IMR-90 (cell line): ENCODE data around the gene URB1. TPM values are rescaled to one million over a fixed set of nuclear protein-coding genes. Genes with fewer than 3 reads are reported as not detected.
A peak's percentile ranks its signal among the peaks of the same experiment; 100 is the strongest.

Experiments used
- ATAC-seq: fragments of 200-7000 bp; cut with Tn5 transposase; 2 replicates; pipeline ENCODE4 v1.9.1; 2020; ENCODE audit warnings: low read depth, mild to moderate bottlenecking, moderate library complexity
- BruUV-seq: library from RNA; stranded (reverse); fragments of 400-500 nt; replicated peaks from 2 replicates; lab custom pipeline; 2021; lab: Mats Ljungman, UMichigan
- CTCF ChIA-PET: fragments of 300-600 bp; formaldehyde crosslinking; extraction: SDS; loops from one replicate; lab custom pipeline; 2021; ENCODE audit warnings: antibody characterized with exemption; lab: Yijun Ruan, JAX
- POLR2A ChIA-PET: fragments of 300-600 bp; sonication (Branson Sonifier 250); formaldehyde crosslinking; loops from one replicate; lab custom pipeline; 2022; ENCODE audit warnings: antibody characterized with exemption; ENCODE audit not compliant: unreplicated experiment; lab: Charles Lee
- DNase-seq: peaks from one replicate; pipeline ENCODE4 v3.0.0; 2013
- H2AFZ ChIP-seq: replicated peaks from 2 replicates; pipeline ENCODE3; 2013; ENCODE audit warnings: low read length, mild to moderate bottlenecking; ENCODE audit not compliant: poor library complexity
- H2AK5ac ChIP-seq: 2 replicates; pipeline ENCODE4 v1.6.1; 2013; ENCODE audit warnings: low read depth, low read length, inconsistent platforms
- H2AK9ac ChIP-seq: replicated peaks from 2 replicates; pipeline ENCODE3; 2013; ENCODE audit warnings: mild to moderate bottlenecking, low read depth, low read length, moderate library complexity; ENCODE audit not compliant: poor library complexity
- H2BK120ac ChIP-seq: 2 replicates; pipeline ENCODE4 v1.6.1; 2013; ENCODE audit warnings: low read depth, low read length, inconsistent platforms
- H2BK15ac ChIP-seq: 3 replicates; pipeline ENCODE4 v1.6.1; 2013; ENCODE audit warnings: low read depth, low read length, inconsistent platforms
- H2BK20ac ChIP-seq: 2 replicates; pipeline ENCODE4 v1.6.1; 2013; ENCODE audit warnings: low read depth, mild to moderate bottlenecking, inconsistent platforms, low read length, moderate library complexity
- H2BK5ac ChIP-seq: 2 replicates; pipeline ENCODE4 v1.6.1; 2013; ENCODE audit warnings: mild to moderate bottlenecking, low read depth, low read length, inconsistent platforms; ENCODE audit not compliant: poor library complexity, severe bottlenecking
- H3K14ac ChIP-seq: replicated peaks from 2 replicates; pipeline ENCODE4 v1.6.1; 2013; ENCODE audit warnings: low read depth, low read length, inconsistent platforms
- H3K18ac ChIP-seq: 2 replicates; pipeline ENCODE4 v1.6.1; 2013; ENCODE audit warnings: low read depth, low read length, control low read depth
- H3K23ac ChIP-seq: 2 replicates; pipeline ENCODE4 v1.6.1; 2013; ENCODE audit warnings: low read depth, low read length, inconsistent platforms
- H3K27ac ChIP-seq: 2 replicates; pipeline ENCODE4 v1.5.1; 2013; ENCODE audit warnings: mild to moderate bottlenecking, control low read depth, low read length; ENCODE audit not compliant: insufficient read depth
- H3K27me3 ChIP-seq: 2 replicates; pipeline ENCODE4 v1.6.1; 2013; ENCODE audit warnings: low read length; ENCODE audit not compliant: control insufficient read depth, insufficient read depth
- H3K36me3 ChIP-seq: 2 replicates; pipeline ENCODE4 v1.6.1; 2013; ENCODE audit warnings: low read length, mixed read lengths; ENCODE audit not compliant: control insufficient read depth, insufficient read depth
- H3K4ac ChIP-seq: 2 replicates; pipeline ENCODE4 v1.6.1; 2013; ENCODE audit warnings: low read depth, low read length, inconsistent platforms
- H3K4me1 ChIP-seq: 2 replicates; pipeline ENCODE4 v1.6.1; 2013; ENCODE audit warnings: low read length, mixed read lengths; ENCODE audit not compliant: control insufficient read depth, insufficient read depth
- H3K4me2 ChIP-seq: 2 replicates; pipeline ENCODE4 v1.6.1; 2013; ENCODE audit warnings: low read depth, mild to moderate bottlenecking, control low read depth, low read length, moderate library complexity
- H3K4me3 ChIP-seq: 2 replicates; pipeline ENCODE4 v1.5.1; 2013; ENCODE audit warnings: low read depth, mild to moderate bottlenecking, control low read depth, low read length, moderate library complexity; ENCODE audit not compliant: insufficient read depth
- H3K56ac ChIP-seq: 2 replicates; pipeline ENCODE4 v1.6.1; 2013; ENCODE audit warnings: low read length, inconsistent platforms; ENCODE audit not compliant: insufficient read depth; ENCODE audit errors: extremely low read depth
- H3K79me1 ChIP-seq, 2 experiments: 2 replicates each; pipeline ENCODE4 v1.6.1; 2013; ENCODE audit warnings: low read length in 2 of 2, inconsistent platforms in 1 of 2, low read depth in 1 of 2
- H3K9ac ChIP-seq: 2 replicates; pipeline ENCODE4 v1.6.1; 2013; ENCODE audit warnings: low read depth, low read length, control low read depth
- H3K9me1 ChIP-seq: 2 replicates; pipeline ENCODE4 v1.6.1; 2013; ENCODE audit warnings: low read length, inconsistent platforms; ENCODE audit not compliant: insufficient read depth
- H3K9me3 ChIP-seq: 2 replicates; pipeline ENCODE4 v1.6.1; 2013; ENCODE audit warnings: low read length; ENCODE audit not compliant: control insufficient read depth, insufficient read depth
- H4K20me1 ChIP-seq: 2 replicates; pipeline ENCODE4 v1.6.1; 2013; ENCODE audit warnings: low read length, inconsistent platforms; ENCODE audit not compliant: insufficient read depth
- H4K5ac ChIP-seq: 2 replicates; pipeline ENCODE4 v1.6.1; 2013; ENCODE audit warnings: mild to moderate bottlenecking, low read depth, low read length, control low read depth
- H4K8ac ChIP-seq, 2 experiments: 2 replicates each; pipeline ENCODE4 v1.6.1; 2013; ENCODE audit warnings: low read depth in 2 of 2, low read length in 2 of 2, control low read depth in 1 of 2, inconsistent platforms in 1 of 2
- H4K91ac ChIP-seq: 2 replicates; pipeline ENCODE4 v1.6.1; 2013; ENCODE audit warnings: low read depth, low read length, inconsistent platforms; ENCODE audit not compliant: insufficient read depth
- BHLHE40 ChIP-seq: fragments of 150-350 bp; IDR thresholded peaks from 2 replicates; pipeline ENCODE4 v1.6.1; 2016; ENCODE audit warnings: mild to moderate bottlenecking, low read depth, low read length
- ELK1 ChIP-seq: fragments of 150-350 bp; IDR thresholded peaks from 2 replicates; pipeline ENCODE4 v1.6.1; 2016; ENCODE audit warnings: low read depth, mild to moderate bottlenecking, low read length, moderate library complexity, borderline replicate concordance
- FOS ChIP-seq: fragments of 150-350 bp; IDR thresholded peaks from 2 replicates; pipeline ENCODE4 v1.6.1; 2016; ENCODE audit warnings: low read depth, low read length
- MAFK ChIP-seq: IDR thresholded peaks from 2 replicates; pipeline ENCODE4 v1.6.1; 2012; ENCODE audit warnings: low read depth, low read length, improper control_type of control experiment
- MXI1 ChIP-seq: IDR thresholded peaks from 2 replicates; pipeline ENCODE4 v1.6.1; 2012; ENCODE audit warnings: low read depth, mild to moderate bottlenecking, low read length, moderate library complexity, borderline replicate concordance
- NFE2L2 ChIP-seq: fragments of 150-350 bp; IDR thresholded peaks from 2 replicates; pipeline ENCODE4 v1.6.1; 2016; ENCODE audit warnings: low read depth, mild to moderate bottlenecking, low read length
- POLR2A ChIP-seq: IDR thresholded peaks from 2 replicates; pipeline ENCODE4 v1.6.1; 2012; ENCODE audit warnings: mild to moderate bottlenecking, low read depth, low read length
- RCOR1 ChIP-seq: IDR thresholded peaks from 2 replicates; pipeline ENCODE4 v1.6.1; 2012; ENCODE audit warnings: mild to moderate bottlenecking, low read length, improper control_type of control experiment; ENCODE audit not compliant: insufficient replicate concordance
- USF2 ChIP-seq: fragments of 150-350 bp; IDR thresholded peaks from 2 replicates; pipeline ENCODE4 v1.6.1; 2017; ENCODE audit warnings: mild to moderate bottlenecking, antibody characterized with exemption, low read length, low read depth
- WGBS, 2 experiments: methylation state at CpG; one replicate each; pipeline versions ENCODE4 v1.1.5 to v1.1.7; 2013; ENCODE audit warnings: missing lambda C conversion rate in 2 of 2; ENCODE audit not compliant: insufficient read length in 1 of 2; ENCODE audit errors: extremely low coverage in 2 of 2; 5-methylcytosine and 5-hydroxymethylcytosine counted together
- dilution Hi-C: fragments of 300-500 bp; cut with HindIII; formaldehyde crosslinking; loops from one replicate; pipeline ENCODE4 v1.14.3; 2018; ENCODE audit warnings: low sequenced_read_pairs; ENCODE audit not compliant: unreplicated experiment
- in situ Hi-C: fragments of 300-500 bp; cut with MboI; formaldehyde crosslinking; loops from 3 replicates; pipeline ENCODE4 v1.14.3; 2019; ENCODE audit warnings: low sequenced_read_pairs, inconsistent platforms, mixed read lengths
- intact Hi-C: fragments of 100-400 bp; cut with micrococcal nuclease; formaldehyde crosslinking; loops from 2 replicates; pipeline ENCODE4 v1.10.0; 2022
- polyA plus RNA-seq, 3 experiments: library from polyadenylated mRNA; depleted of rRNA; stranded (reverse); fragments of >200 nt; gene quantifications; 2 replicates each; pipeline ENCODE4 v1.2.3, GENCODE V29; 2012; ENCODE audit warnings: low replicate concordance in 1 of 3
- total RNA-seq: library from RNA; depleted of rRNA; stranded (reverse); fragments of >200 nt; gene quantifications from 2 replicates; pipeline ENCODE4 v1.2.3, GENCODE V29; 2012

URB1 gene
- total and polyA plus RNA-seq, 2 of the 4 experiments (the other 2 are of a cell fraction): 9.2 to 12.7 TPM

GRCh38 chr21:32426066-32426465 is 33.3 kb upstream of the URB1 start:
- in situ Hi-C loops (no loop called here), intact Hi-C loops (no loop called here), dilution Hi-C loops (no loop called here)
- Histone ChIP-seq H3K4me2 (no peak overlapping the region), H3K9me3 (no peaks in the 10 kb centered on the region), H3K4me1 (peaks cover 12% of the 10 kb centered on the region), H2BK5ac (no peak overlapping the region), H2BK120ac (peak overlapping the region; percentile 88), H3K4ac (peak overlapping the region; percentile 56), H3K79me1 (peaks cover 0 to 5% of the 10 kb centered on the region in 2 experiments; a peak in 1 of 4 replicates), H2AFZ (no peak overlapping the region), H2BK15ac (no peak overlapping the region), H3K4me3 (no peak overlapping the region), H4K8ac (peak overlapping the region in 1 of 2 experiments; percentile 15; a peak in 1 of 4 replicates), H2AK9ac (no peak overlapping the region), H3K9me1 (peaks cover 6% of the 10 kb centered on the region; the same call in 1 of the 2 replicates), H4K5ac (no peak overlapping the region), H3K27ac (no peak overlapping the region), H3K18ac (no peak overlapping the region), H3K23ac (peak overlapping the region; percentile 44; the same call in 1 of the 2 replicates), H3K56ac (no peak overlapping the region), H3K27me3 (no peaks in the 10 kb centered on the region), H3K14ac (0 out of 2 replicates have a peak overlapping the region, but pooled peaks have one; percentile 59), H3K36me3 (no peaks in the 10 kb centered on the region), H3K9ac (no peak overlapping the region), H2BK20ac (no peak overlapping the region), H4K20me1 (no peaks in the 10 kb centered on the region), H2AK5ac (peak overlapping the region; percentile 62), H4K91ac (no peak overlapping the region)
- WGBS, 2 experiments: no CpG with 5 or more reads among the region's 5 CpGs
- BruUV-seq: no TSS peak
- POLR2A ChIA-PET: no interaction called here
- TF ChIP-seq POLR2A (no peak), RCOR1 (no peak), MAFK (no peak), USF2 (no peak), FOS (no peak), BHLHE40 (no peak), ELK1 (no peak), NFE2L2 (no peak), MXI1 (no peak)
- DNase-seq (no peak), ATAC-seq (no peak)
- CTCF ChIA-PET: interaction anchor here (0.7 kb wide), 3 partner anchors 114 to 147 kb away, joined by 3 to 4 read pairs (median 3); no protein-coding TSS in a partner anchor
